OCI-LY7 (cell line): ENCODE measurements around the gene SH2D3A.

ENCODE experiments used
- EZH2phosphoT487 ChIP-seq: fragments of 200-600 bp; sonication (generic); IDR thresholded peaks from 2 replicates; pipeline ENCODE4 v1.6.1; 2018; ENCODE audit warnings: low read depth, borderline replicate concordance, mild to moderate bottlenecking, mixed run types, antibody characterized with exemption, low read length, moderate library complexity, mixed read lengths
- TF ChIP-seq, protein P1 (sequence below): fragments of 200-600 bp; sonication (generic); conservative IDR thresholded peaks from 2 replicates; pipeline ENCODE4 v1.5.1; 2014; ENCODE audit warnings: mild to moderate bottlenecking, antibody characterized with exemption, low read length, moderate library complexity, mixed read lengths

DNA sequence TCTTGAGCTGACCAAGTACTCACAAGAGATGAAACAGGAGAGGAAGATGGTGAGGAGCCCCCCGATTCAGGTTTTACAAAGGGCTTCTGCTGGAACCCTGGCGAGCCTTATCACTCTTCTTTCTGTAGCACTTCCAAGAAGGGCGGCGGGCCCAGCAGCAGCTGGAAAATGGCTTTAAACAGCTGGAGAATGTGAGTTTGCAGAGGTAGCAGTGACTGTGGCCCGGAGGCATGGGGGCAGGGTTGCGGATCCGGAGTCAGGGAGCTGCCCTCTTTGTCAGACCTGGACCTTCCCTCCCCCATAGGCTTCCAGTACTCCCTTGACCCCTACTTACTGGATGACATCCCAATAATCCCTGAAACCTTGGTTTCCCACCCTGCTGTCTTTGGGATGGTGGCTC is 24.2 kb downstream of the SH2D3A start:
- TF ChIP-seq, protein P1, sequence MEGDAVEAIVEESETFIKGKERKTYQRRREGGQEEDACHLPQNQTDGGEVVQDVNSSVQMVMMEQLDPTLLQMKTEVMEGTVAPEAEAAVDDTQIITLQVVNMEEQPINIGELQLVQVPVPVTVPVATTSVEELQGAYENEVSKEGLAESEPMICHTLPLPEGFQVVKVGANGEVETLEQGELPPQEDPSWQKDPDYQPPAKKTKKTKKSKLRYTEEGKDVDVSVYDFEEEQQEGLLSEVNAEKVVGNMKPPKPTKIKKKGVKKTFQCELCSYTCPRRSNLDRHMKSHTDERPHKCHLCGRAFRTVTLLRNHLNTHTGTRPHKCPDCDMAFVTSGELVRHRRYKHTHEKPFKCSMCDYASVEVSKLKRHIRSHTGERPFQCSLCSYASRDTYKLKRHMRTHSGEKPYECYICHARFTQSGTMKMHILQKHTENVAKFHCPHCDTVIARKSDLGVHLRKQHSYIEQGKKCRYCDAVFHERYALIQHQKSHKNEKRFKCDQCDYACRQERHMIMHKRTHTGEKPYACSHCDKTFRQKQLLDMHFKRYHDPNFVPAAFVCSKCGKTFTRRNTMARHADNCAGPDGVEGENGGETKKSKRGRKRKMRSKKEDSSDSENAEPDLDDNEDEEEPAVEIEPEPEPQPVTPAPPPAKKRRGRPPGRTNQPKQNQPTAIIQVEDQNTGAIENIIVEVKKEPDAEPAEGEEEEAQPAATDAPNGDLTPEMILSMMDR: no peak
- no peak for TF ChIP-seq EZH2phosphoT487
